ENCODE data around the gene ABHD11.

DNA sequence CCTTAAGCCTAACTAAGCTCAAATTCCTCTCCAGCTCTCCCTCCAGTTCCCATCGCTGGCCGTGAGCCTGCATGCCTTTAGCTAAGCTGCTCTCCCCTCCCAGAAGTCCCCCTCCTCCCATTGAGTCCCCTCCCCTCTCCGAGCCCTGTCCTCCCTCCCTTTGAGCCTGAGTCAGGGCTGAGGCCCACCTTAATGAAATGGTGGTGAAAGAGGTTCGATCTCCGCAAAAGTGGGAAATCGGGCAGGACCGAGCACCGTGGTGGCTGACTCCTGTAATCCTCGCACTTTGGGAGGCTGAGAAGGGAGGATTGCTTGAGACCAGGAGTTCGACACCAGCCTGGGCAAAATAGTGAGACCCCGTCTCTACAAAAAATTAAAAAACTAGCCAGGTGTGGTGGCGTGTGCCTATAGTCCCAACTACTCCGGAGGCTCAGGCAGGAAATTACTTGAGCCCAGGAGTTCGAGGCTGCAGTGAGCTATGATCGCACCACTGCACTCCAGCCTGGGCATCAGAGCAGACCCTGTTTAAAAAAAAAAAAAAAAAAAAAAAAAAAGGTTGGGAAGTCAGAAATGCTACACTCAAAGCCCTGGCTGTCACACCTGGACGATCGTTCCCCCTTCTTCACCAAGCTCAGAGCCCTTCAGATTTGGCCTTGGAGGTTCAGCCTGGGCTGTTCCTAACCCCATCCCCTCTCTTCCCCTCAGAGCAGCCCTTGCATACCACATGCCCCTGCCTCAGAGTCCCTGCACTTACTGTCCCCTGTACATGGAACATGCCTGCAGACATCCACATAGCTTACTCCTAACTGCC lies 32.5 kb upstream of the ABHD11 start:
- TF ChIP-seq CTCF (IDR thresholded peaks at IDR 0.05) = no peak
- no peak for TF ChIP-seq EZH2 (IDR thresholded peaks at IDR 0.05; ENCODE audit: borderline replicate concordance, insufficient read depth, low read depth, low read length, poor library complexity, severe bottlenecking)
